Measurements from ENCODE around the gene SERINC5.

Gene SERINC5

GRCh38 chr5:80083101-80083890 lies 172.6 kb downstream of the SERINC5 start:
- peak; percentile 79 for DNase-seq

GRCh38 chr5:80082731-80083100 lies 173.1 kb downstream of the SERINC5 start:
- peak; percentile 67 for DNase-seq

GRCh38 chr5:80082281-80082680 lies 173.6 kb downstream of the SERINC5 start:
- DNase-seq, result no peak

- DNase-seq, result no peak
These were observed 176.9 kb downstream of the SERINC5 start for GRCh38 chr5:80078921-80079320.

GRCh38 chr5:80077051-80077714 lies 178.7 kb downstream of the SERINC5 start:
- no peak for DNase-seq

- DNase-seq, result no peak
These were observed 179.5 kb downstream of the SERINC5 start for GRCh38 chr5:80076131-80077050.

- peak; percentile 35 for DNase-seq
These were observed 183.5 kb downstream of the SERINC5 start for GRCh38 chr5:80072103-80073073.

- no peak for DNase-seq
These were observed 184.3 kb downstream of the SERINC5 start for GRCh38 chr5:80071510-80072021.

- peak; percentile 15 for DNase-seq
These were observed 185.4 kb downstream of the SERINC5 start for GRCh38 chr5:80070338-80071056.

GRCh38 chr5:80069918-80070318 lies 185.9 kb downstream of the SERINC5 start:
- no peak for DNase-seq

GRCh38 chr5:80069251-80069800 lies 186.5 kb downstream of the SERINC5 start:
- DNase-seq, result no peak

GRCh38 chr5:80068775-80069174 lies 187.1 kb downstream of the SERINC5 start:
- no peak for DNase-seq

- no peak for DNase-seq
These were observed 187.6 kb downstream of the SERINC5 start for GRCh38 chr5:80068246-80068636.

GRCh38 chr5:80067531-80068245 lies 188.2 kb downstream of the SERINC5 start:
- DNase-seq, result no peak

GRCh38 chr5:80067016-80067415 lies 188.8 kb downstream of the SERINC5 start:
- no peak for DNase-seq

- peak; percentile 12 for DNase-seq
These were observed 191.7 kb downstream of the SERINC5 start for GRCh38 chr5:80064124-80064523.
